Left lung (tissue), 10 donors: ENCODE measurements around the gene SCPEP1. TPM values are rescaled to one million over a fixed set of nuclear protein-coding genes. Genes with fewer than 3 reads are reported as not detected.
"Not testable (repeated sequence)": the region's sequence is repeated elsewhere in the genome, so short reads cannot be mapped to it uniquely, and the experiment has no call there.

Source experiments
- ATAC-seq: fragments of 200-7000 bp; cut with Tn5 transposase; one replicate; pipeline ENCODE4 v1.9.1; 2020; ENCODE audit warnings: moderate library complexity
- DNase-seq, 4 donors: peaks; one replicate each; pipeline ENCODE4 v3.0.0-alpha.2; 2013 to 2020
- H3K27ac ChIP-seq, 2 donors: fragments of 200-600 bp; sonication (generic) in 1 of 2; one replicate each; pipeline versions ENCODE4 v1.5.0 to v1.8.0; 2020 to 2021
- H3K27me3 ChIP-seq, 2 donors: fragments of 200-600 bp; sonication (generic) in 1 of 2; one replicate each; pipeline versions ENCODE4 v1.5.0 to v1.8.0; 2020 to 2021
- H3K36me3 ChIP-seq, 2 donors: fragments of 200-600 bp; sonication (generic) in 1 of 2; one replicate each; pipeline versions ENCODE4 v1.5.0 to v1.8.0; 2020 to 2021
- H3K4me1 ChIP-seq, 2 donors: fragments of 200-600 bp; one replicate each; pipeline ENCODE4 v1.8.0; 2021
- H3K4me3 ChIP-seq, 2 donors: fragments of 200-600 bp; sonication (generic) in 1 of 2; one replicate each; pipeline versions ENCODE4 v1.5.0 to v1.8.0; 2020 to 2021; ENCODE audit warnings: mild to moderate bottlenecking in 1 of 2
- H3K9me3 ChIP-seq, 2 donors: fragments of 200-600 bp; sonication (generic) in 1 of 2; one replicate each; pipeline versions ENCODE4 v1.5.0 to v1.8.0; 2020 to 2021
- CTCF ChIP-seq, 2 donors: fragments of 200-600 bp; sonication (generic) in 1 of 2; IDR thresholded peaks; one replicate each; pipeline versions ENCODE4 v1.5.0 to v1.8.0; 2021; ENCODE audit warnings: antibody characterized with exemption in 2 of 2
- intact Hi-C, 2 donors: fragments of 100-400 bp; cut with DNase I; formaldehyde crosslinking; loops; one replicate each; pipeline versions ENCODE4 v1.11.2 to v1.14.2; 2022
- polyA plus RNA-seq, 6 donors: library from polyadenylated mRNA; unstranded; fragments of 120-200 nt; gene quantifications; one replicate each; pipeline ENCODE4 v1.2.1, GENCODE V29; 2013; ENCODE audit not compliant: insufficient read length in 6 of 6
- total RNA-seq, 2 donors: library from RNA; stranded (reverse); fragmentation: NEBNext Ultra II Directional; extraction: Animal tissue kit (Norgen Biotek cat#: 25700); gene quantifications; one replicate each; pipeline ENCODE4 v1.2.1, GENCODE V29; 2021
- donor health status: DM: no; HTN: yes; CAD: no.
- donor health status: DM: no; HTN: no; CAD: no.

The SCPEP1 gene
- total and polyA plus RNA-seq, 8 donors = 52.1 to 120 (median 61.4) TPM

DNA sequence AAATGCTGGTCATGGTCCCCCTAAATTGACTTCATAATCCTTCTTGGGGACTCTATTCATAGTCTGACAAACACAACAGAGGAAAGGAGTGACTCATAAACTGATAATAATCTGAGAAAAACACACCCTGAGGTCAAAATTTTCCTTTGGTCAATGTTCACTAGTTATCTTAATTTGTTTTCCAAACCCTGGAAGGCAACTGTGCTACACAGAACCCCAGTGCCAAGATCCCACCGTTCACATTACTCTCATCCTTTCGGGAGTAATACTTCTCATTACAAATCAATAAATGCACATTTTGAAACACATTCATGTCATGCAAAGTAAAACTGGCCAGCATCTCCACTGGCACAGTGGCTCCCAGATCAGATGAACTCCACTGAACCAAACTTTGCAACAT, 40.2 kb upstream of the SCPEP1 start:
- H3K4me3 ChIP-seq = no peak overlapping the region
- no peaks in the 10 kb centered on the region for H3K9me3 ChIP-seq
- no peak overlapping the region for H3K27ac ChIP-seq
- ATAC-seq (no peak), DNase-seq (no peak)
- H3K4me1 ChIP-seq = peaks cover 0 to 16% of the 10 kb centered on the region in 2 donors
- H3K36me3 ChIP-seq = peaks cover 0 to 75% of the 10 kb centered on the region in 2 donors
- intact Hi-C loops = loop anchor here in 1 of 2 donors (10.0 kb wide), 1 partner anchor 113 kb away; no protein-coding TSS in a partner anchor
- TF ChIP-seq CTCF (IDR thresholded peaks at IDR 0.05) = no peak
- no peaks in the 10 kb centered on the region for H3K27me3 ChIP-seq

- DNase-seq, H3K4me3 ChIP-seq, H3K9me3 ChIP-seq, H3K27ac ChIP-seq, H3K27me3 ChIP-seq, ATAC-seq: not testable (repeated sequence)
- intact Hi-C loops = loop anchor here in 1 of 2 donors (10.0 kb wide), 1 partner anchor 113 kb away; no protein-coding TSS in a partner anchor
- H3K36me3 ChIP-seq = peaks cover 2 to 75% of the 10 kb centered on the region in 2 donors
- peaks cover 0 to 16% of the 10 kb centered on the region in 2 donors for H3K4me1 ChIP-seq
Measured at GRCh38 chr17:56938206-56938605, 39.7 kb upstream of the SCPEP1 start.

- H3K27me3 ChIP-seq = no peaks in the 10 kb centered on the region
- no peak overlapping the region for H3K4me3 ChIP-seq
- H3K4me1 ChIP-seq = peaks cover 0 to 16% of the 10 kb centered on the region in 2 donors
- ATAC-seq (peak; percentile 81), DNase-seq (peak in 2 of 4 donors; percentile 40 to 51)
- no peaks in the 10 kb centered on the region for H3K9me3 ChIP-seq
- H3K27ac ChIP-seq = no peak overlapping the region
- TF ChIP-seq CTCF (IDR thresholded peaks at IDR 0.05) = peak; percentile 59 to 64
- H3K36me3 ChIP-seq = peaks cover 2 to 81% of the 10 kb centered on the region in 2 donors
- intact Hi-C loops = loop anchor here in 1 of 2 donors (10.0 kb wide), 1 partner anchor 115 kb away; no protein-coding TSS in a partner anchor
Measured at GRCh38 chr17:56939869-56940484, 38.0 kb upstream of the SCPEP1 start.

DNA sequence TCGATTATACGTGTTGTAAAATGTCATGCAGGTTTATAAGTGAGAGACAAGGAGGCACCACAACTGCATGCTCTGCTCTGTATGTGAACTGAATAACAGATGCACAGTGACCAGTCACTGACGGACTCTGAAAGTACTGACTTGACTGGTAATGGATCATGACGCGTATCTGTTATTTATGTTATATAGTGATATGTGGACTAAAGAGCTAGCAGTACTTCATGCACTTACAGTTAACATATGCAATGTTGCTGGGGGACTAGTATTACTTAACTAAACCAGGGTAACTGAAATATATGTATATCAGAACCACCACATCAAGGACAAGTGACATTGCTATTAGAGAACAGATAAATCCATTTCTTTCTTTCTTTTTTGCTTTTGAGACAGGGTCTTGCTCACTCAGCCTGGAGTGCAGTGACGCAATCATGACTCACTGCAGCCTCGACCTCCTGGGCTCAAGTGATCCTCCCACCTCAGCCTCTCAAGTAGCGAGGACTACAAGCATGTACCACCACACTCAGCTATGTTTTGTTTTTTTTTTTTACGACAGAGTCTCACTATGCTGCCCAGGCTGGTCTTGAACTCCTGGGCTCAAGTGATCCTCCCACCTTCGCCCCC, 34.3 kb upstream of the SCPEP1 start:
- Histone ChIP-seq H3K27me3 (no peaks in the 10 kb centered on the region), H3K36me3 (peaks cover 2 to 75% of the 10 kb centered on the region in 2 donors), H3K9me3 (no peaks in the 10 kb centered on the region), H3K27ac (no peak overlapping the region), H3K4me3 (no peak overlapping the region), H3K4me1 (peaks cover 0 to 6% of the 10 kb centered on the region in 2 donors)
- no peak for ATAC-seq
- no peak for TF ChIP-seq CTCF (IDR thresholded peaks at IDR 0.05)
- no peak for DNase-seq
- intact Hi-C loops = no loop called here

DNA sequence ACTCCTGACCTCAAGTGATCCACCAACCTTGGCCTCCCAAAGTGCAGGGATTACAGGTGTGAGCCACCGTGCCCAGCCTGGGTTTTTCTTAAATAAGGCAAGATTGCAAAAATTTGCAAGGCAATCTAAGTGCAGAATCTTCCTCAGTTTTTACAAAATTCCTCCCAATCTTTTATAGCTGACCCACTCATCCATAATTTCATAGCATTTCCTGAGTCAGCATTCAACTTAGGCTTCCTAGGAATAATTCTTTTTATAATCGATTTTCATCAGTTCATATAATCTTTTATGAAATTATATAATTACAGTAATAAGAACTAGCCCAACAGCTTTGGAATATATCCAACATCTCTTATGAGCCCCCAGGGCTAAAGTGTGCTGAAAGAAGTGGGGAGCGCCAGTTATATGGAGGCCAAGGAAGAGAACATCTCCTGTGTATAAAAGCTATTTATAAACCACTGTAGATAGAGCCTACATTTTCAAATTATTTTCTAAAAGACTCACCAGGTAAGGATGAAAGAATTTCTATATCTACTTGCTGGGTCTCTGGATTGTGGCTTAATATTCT, 31.9 kb upstream of the SCPEP1 start:
- no peaks in the 10 kb centered on the region for H3K27me3 ChIP-seq
- no peak for DNase-seq
- H3K4me1 ChIP-seq = peaks cover 0 to 3% of the 10 kb centered on the region in 2 donors
- H3K4me3 ChIP-seq = no peak overlapping the region
- intact Hi-C loops = no loop called here
- no peak for ATAC-seq
- no peaks in the 10 kb centered on the region for H3K9me3 ChIP-seq
- peaks cover 2 to 86% of the 10 kb centered on the region in 2 donors for H3K36me3 ChIP-seq
- no peak for TF ChIP-seq CTCF (IDR thresholded peaks at IDR 0.05)
- H3K27ac ChIP-seq = no peak overlapping the region
